Parathyroid adenoma (tissue), 2 donors: ENCODE measurements around the gene TMEM145.

ENCODE experiments used
- H2AFZ ChIP-seq: fragments of 300-600 bp; sonication (generic); one replicate; pipeline ENCODE4 v1.7.0; 2017; ENCODE audit warnings: antibody characterized with exemption, mild to moderate bottlenecking
- H3K27ac ChIP-seq: fragments of 300-600 bp; sonication (generic); one replicate; pipeline ENCODE4 v1.7.0; 2017
- H3K27me3 ChIP-seq: fragments of 300-600 bp; sonication (generic); one replicate; pipeline ENCODE4 v1.7.0; 2017; ENCODE audit warnings: low read length; ENCODE audit not compliant: control insufficient read depth, insufficient read depth
- H3K36me3 ChIP-seq: fragments of 300-600 bp; sonication (generic); one replicate; pipeline ENCODE4 v1.7.0; 2017; ENCODE audit warnings: low read length; ENCODE audit not compliant: control insufficient read depth, insufficient read depth
- H3K4me1 ChIP-seq: fragments of 300-600 bp; sonication (generic); one replicate; pipeline ENCODE4 v1.7.0; 2017; ENCODE audit warnings: control low read depth
- H3K4me2 ChIP-seq: fragments of 300-600 bp; sonication (generic); one replicate; pipeline ENCODE4 v1.7.0; 2017; ENCODE audit warnings: low read length
- H3K4me3 ChIP-seq: fragments of 300-600 bp; sonication (generic); one replicate; pipeline ENCODE4 v1.7.0; 2017; ENCODE audit warnings: low read depth, low read length
- H3K79me2 ChIP-seq: fragments of 300-600 bp; sonication (generic); one replicate; pipeline ENCODE4 v1.7.0; 2017; ENCODE audit warnings: control low read depth
- H3K9ac ChIP-seq: fragments of 300-600 bp; sonication (generic); one replicate; pipeline ENCODE4 v1.7.0; 2017; ENCODE audit warnings: mild to moderate bottlenecking
- H3K9me3 ChIP-seq: fragments of 300-600 bp; sonication (generic); one replicate; pipeline ENCODE4 v1.7.0; 2017; ENCODE audit warnings: low read length; ENCODE audit not compliant: control insufficient read depth
- CTCF ChIP-seq: fragments of 300-600 bp; sonication (generic); IDR thresholded peaks from one replicate; pipeline ENCODE4 v1.7.0; 2017; ENCODE audit warnings: antibody characterized with exemption, mild to moderate bottlenecking
- donor health status: primary hyperparathyroidism.

The TMEM145 gene

GRCh38 chr19:42280815-42281145 is 32.3 kb upstream of the TMEM145 start:
- Histone ChIP-seq H3K27ac (peak overlapping the region; percentile 67), H3K27me3 (no peaks in the 10 kb centered on the region), H3K4me3 (peak overlapping the region; percentile 83), H3K9ac (no peak overlapping the region), H3K36me3 (no peaks in the 10 kb centered on the region), H3K79me2 (peaks cover 14% of the 10 kb centered on the region), H2AFZ (no peak overlapping the region), H3K9me3 (no peaks in the 10 kb centered on the region), H3K4me2 (peak overlapping the region; percentile 99), H3K4me1 (peaks cover 48% of the 10 kb centered on the region)
- no peak for TF ChIP-seq CTCF

- peaks cover 9% of the 10 kb centered on the region for H3K79me2 ChIP-seq
- no peaks in the 10 kb centered on the region for H3K9me3 ChIP-seq
- H3K4me2 ChIP-seq = peak overlapping the region; percentile 57
- no peak for TF ChIP-seq CTCF
- peak overlapping the region; percentile 27 for H3K4me3 ChIP-seq
- H3K27ac ChIP-seq = peak overlapping the region; percentile 51
- H3K4me1 ChIP-seq = peaks cover 53% of the 10 kb centered on the region
- H3K9ac ChIP-seq = no peak overlapping the region
- H3K27me3 ChIP-seq = no peaks in the 10 kb centered on the region
- no peaks in the 10 kb centered on the region for H3K36me3 ChIP-seq
- no peak overlapping the region for H2AFZ ChIP-seq
Observed at GRCh38 chr19:42281146-42281826, 31.8 kb upstream of the TMEM145 start.

GRCh38 chr19:42281827-42282762 is 31.0 kb upstream of the TMEM145 start:
- peaks cover 9% of the 10 kb centered on the region for H3K79me2 ChIP-seq
- no peak for TF ChIP-seq CTCF

GRCh38 chr19:42282819-42283187 is 30.3 kb upstream of the TMEM145 start:
- peaks cover 54% of the 10 kb centered on the region for H3K4me1 ChIP-seq
- peak overlapping the region; percentile 80 for H3K27ac ChIP-seq
- H3K4me3 ChIP-seq = no peak overlapping the region
- no peak for TF ChIP-seq CTCF
- H3K4me2 ChIP-seq = peak overlapping the region; percentile 91
- H2AFZ ChIP-seq = no peak overlapping the region
- H3K27me3 ChIP-seq = no peaks in the 10 kb centered on the region
- no peak overlapping the region for H3K9ac ChIP-seq
- no peaks in the 10 kb centered on the region for H3K9me3 ChIP-seq
- no peaks in the 10 kb centered on the region for H3K36me3 ChIP-seq
- peaks cover 5% of the 10 kb centered on the region for H3K79me2 ChIP-seq

More at GRCh38 chr19:42281827-42282762, 31.0 kb upstream of the TMEM145 start:
- H3K27me3 ChIP-seq = no peaks in the 10 kb centered on the region
- no peaks in the 10 kb centered on the region for H3K36me3 ChIP-seq
- H3K4me3 ChIP-seq = no peak overlapping the region
- H3K9ac ChIP-seq = no peak overlapping the region
- peaks cover 57% of the 10 kb centered on the region for H3K4me1 ChIP-seq
- H3K4me2 ChIP-seq = no peak overlapping the region
- peak overlapping the region; percentile 51 for H3K27ac ChIP-seq
- H3K9me3 ChIP-seq = no peaks in the 10 kb centered on the region
- H2AFZ ChIP-seq = no peak overlapping the region
